ENCODE results near the gene OR6S1.

DNA sequence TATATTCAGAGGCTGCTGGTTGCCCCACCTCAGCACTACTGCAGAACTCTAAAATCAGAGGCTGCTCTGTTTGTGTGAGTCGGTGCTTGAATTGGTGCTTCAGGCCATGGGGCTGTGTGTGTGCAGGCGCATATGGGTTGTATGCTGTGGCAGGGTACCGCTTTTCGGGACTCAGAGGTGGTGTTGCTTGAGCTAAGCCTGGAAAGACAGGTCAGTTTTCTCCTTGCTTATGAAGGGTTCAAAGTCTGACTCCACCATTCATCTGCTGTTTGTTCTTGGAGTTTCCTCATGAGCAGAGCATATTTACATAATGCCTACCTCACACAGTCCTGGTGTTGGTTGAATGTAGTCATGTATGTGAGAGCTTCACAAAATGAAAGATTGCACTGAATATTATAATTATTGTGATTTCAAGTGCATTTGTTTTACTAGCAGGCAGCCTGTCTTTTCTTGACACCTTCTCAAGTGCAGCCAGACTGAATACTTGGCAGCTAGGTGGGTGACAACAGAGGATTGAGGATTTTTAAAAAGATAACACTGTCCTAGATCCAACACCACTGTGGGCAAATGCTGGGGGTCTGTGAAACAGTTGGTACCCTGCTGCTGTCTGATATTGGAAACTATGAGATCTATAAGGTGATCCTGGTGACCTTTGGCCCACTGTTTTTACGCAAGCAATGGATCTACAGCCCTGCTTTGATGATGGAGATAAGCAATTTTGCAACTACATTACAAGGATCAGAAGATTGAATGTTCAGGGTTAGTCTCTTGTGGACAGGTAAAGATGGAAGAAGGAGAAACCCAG is 46.1 kb upstream of the OR6S1 start:
- no peak for TF ChIP-seq CTCF (IDR thresholded peaks at IDR 0.05)
- no peak for TF ChIP-seq REST (IDR thresholded peaks at IDR 0.05; ENCODE audit: insufficient read depth in 1 of 2, low read depth in 2 of 2, low read length in 1 of 2)
